Stimulated activated CD4-positive, alpha-beta T cell treated with anti-CD3 and anti-CD28 coated beads, Interleukin-2, amount 100 ng/mL, for 24 hours (primary cell): ENCODE data around the gene MMP21.

Source experiments
- DNase-seq, 2 donors: peaks; one replicate each; pipeline ENCODE4 v3.0.0-alpha.2; 2020

MMP21 gene

DNA sequence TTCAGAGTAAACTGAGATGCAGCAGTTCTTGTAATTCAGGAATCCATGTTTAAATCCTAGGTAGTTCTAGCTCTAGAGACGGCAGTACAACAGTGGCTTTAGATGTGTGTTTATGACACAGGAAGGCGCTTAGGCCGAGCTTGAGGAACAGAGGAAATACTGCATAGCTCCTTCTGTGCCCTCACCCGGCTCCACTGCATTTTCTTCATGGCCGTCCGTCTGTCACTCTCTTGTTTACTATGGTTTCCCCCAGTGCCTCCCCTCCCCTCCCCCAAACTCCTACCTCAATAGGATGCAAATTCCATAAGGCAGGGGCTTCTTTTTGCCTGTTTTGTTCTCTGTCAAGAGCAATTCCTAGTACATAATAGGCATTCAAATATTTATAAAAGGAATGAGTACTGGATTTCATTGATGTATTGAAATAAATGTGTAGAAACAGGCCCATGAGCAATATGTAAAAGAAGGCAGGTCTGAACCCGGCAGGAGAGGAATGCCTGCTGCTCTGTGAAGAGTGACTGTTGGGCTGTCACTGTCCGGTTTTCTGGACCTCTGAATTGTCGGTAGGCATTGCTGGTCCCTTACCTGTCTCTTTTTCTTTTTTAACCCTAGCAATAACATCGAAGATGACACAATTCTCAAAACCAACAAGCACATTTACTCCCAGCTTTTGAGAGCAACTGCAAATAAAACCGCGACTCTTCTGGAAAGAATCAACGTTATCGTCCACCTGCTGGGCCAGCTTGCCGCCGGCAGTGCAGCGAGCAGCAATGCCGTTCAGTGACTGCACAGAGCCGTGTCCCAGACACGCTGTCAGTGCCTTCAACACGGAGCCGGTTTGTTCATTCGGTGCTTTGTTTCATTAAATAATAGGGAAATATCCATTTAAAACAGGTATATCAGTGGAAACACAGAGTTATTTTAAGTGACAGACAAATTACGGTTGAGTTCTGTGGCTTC, 12.7 kb downstream of the MMP21 start:
- no peak for DNase-seq

DNA sequence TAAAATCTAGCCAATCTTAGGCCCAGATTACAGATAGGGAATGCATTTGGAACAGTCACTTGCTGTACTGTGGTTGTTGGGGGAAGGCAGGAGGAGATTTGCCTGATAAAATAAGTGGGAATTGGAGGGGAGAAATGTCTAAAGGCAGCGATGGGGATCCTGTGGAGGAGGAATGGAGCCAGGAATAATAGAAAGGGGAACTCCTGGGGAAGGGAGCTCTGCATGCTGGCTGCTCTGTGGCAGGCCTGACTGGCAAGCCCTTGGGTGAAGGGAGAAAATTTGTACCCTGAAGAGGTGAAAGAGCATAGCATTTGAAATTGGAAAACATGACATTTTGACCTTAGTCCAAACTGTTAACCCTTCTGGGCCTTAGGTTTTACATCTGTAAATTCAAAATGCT, 13.7 kb downstream of the MMP21 start:
- DNase-seq = no peak

DNA sequence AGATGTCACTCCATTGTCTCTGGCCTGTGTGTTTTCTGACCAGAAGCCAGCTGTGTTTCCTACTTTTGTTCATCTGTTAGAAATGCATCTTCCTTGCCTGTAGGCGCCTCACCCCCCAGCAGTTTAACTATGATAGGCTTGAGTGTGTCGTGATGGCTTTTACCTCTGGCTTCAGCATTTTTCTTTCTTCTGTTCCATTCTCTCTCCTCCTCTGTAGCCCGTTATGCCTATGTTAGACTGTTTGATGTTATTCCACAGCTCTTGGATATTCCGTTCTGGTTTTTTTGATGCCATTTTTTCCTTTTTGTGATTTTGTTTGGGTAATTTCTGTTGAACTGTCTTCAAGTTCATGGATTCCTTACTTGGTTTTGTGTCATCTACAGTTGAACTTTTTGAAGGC, 17.9 kb downstream of the MMP21 start:
- no peak for DNase-seq

DNA sequence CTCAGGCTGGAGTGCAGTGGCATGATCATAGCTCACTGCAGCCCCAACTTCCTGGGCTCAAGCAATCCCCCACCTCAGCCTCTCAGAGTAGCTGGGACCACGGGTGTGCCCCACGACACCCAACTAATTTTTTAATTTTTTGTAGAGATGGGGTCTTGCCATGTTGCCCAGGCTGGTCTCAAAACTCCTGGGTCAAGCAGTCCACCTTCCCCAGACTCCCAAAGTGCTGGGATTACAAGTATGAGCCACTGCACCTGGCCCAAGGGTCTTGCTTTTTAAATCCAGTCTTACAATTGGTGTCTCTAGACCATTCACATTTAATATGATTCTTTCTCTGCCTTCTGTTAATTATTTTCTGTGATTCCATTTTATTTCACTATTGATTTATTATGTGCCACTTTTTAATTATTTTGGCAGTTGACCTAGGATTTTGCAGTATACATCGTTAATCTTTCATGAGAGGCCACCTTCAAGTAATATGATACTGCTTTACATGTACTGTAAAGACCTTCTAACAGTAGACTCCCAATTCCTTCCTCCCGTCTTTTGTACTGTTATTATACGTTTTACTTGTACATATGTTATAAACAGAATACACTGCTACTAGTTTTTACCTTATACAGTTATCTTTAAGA, 18.7 kb downstream of the MMP21 start:
- DNase-seq = no peak

DNA sequence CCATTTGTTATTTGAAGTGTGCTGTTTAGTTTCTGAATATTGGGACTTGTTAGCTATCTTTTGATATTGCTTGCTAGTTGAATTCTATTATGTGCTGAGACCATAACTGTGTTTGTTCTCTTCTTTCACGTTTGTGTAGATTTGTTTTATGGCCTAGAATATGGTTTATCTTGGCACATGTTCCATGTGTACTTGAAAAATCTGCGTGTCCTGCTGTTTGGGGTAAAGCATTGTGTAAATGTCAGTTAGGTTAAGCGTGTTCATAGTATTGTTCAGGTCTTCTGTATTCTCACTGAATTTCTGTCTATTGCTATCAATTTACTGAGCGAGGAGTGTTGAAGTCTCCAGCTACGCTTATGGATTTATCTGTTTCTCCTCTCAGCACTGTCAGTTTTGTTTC, 19.4 kb downstream of the MMP21 start:
- DNase-seq = no peak

DNA sequence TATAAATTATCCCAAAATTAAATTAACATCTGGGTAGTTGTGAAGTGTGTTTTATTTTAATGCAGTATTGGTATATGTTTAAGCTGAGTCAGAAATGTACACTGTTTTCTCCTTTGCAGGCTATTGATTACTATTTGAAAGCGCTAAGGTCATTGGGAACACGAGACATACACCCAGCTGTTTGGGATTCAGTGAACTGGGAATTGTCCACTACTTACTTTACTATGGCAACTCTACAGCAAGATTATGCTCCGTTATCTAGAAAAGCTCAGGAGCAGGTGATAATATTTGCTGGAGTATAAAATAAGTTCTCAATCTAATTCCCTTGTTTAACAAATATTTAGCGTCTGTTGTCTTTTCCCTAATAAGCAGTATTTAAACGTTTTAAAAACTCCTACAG, 28.2 kb downstream of the MMP21 start:
- DNase-seq = no peak

DNA sequence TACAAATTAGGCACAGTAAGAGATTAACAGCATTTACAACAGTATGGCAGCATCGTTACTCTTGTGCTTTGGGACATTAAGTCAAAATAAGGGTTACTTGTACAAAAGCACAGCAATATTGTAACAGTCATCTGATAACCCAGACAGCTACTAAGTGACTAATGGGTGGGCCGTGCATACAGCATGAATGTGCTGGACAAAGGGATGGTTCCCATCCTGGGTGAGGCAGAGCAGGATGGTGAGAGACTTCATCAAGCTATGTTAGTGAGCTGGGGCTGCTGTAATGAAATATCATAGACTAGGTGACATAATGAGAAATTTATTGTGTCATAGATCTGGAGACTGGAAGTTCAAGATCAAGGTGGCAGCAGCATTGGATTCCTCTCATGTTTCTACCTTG, 30.7 kb downstream of the MMP21 start:
- DNase-seq = no peak

DNA sequence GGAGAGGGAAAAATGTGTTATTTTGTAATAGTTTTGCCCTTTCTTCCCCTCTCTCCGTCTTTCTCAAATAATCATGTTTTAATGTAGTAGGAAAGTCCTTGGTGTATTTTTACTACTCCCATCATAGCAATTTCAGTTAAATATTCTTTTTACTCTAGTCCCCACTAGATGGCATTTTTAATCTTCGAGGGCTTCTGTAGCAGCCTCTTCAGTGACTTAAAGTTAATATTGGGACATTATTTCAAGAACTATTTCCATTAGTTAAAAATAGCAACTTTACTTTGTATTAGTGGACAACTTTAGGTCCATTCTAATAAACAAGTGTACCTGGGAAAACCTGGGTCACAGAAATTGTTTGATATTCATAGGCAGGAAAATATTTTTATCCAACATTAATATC, 33.2 kb downstream of the MMP21 start:
- DNase-seq = no peak

DNA sequence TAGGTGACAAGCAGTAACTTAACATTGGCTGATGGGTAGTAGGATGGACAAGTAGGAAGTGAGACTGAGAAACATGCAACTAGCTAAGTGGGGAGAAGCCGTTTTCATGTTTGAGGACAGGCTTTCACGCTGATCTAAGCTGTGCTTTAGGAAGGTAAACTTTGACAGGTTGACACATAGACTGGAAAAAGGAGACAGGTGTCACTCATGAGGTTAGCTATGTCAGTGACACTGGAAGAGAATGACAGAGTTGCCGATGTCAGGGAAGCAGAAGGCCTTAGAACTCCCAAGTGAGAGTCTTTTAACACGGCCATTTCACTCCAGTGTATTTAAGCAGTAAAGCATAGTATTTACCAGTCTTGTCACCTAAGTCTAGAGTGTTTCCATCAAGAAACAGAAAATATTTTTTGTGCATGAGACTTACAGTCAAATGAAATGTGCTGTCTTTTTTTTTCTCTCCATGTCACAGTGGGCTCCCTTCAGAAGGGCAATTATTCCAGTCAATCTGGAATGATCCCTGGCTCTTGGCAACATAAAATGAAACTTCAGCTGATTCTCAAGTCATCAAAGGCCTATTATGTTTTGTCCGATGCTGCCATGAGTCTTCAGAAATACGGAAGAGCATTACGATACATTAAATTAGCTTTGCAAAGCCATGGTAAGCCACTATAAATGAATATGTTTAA, 35.5 kb downstream of the MMP21 start:
- DNase-seq = no peak

DNA sequence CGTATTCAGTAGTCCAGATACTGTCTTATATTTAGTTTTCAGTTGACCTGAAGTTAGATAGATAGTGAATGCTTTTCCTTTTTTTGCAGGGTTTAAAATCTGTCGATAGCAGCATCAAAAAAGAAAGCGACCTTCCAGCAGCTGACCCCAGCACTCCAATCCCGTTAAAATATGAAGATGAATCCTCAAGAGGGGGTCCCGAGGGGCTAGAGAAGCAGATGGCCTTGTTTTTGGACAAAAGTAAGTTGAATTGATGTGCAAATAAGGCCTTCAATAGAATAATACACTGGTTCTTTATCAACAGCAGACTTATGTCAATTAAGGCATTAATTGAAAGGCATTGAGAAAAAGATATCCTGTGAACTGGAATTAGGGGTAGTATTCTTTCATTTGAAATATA, 37.4 kb downstream of the MMP21 start:
- DNase-seq = no peak

DNA sequence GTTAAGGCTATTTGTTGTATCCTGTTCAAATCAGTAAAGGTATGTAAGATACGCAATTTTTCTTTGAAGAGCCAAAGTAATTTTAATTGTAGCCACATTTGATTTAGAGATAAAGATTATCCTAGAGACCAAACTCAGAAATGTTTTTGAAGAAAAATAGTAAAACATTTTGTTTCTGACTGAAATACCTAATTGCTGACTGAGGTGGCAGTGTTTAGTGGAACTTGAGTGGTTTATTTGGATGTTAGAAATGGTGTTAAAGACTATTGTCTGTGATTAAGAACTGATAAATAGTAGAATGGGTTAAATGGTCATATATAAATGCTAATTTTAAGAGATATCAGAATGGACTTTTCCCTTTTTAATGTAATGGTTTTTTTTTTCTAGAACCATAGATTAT, 40.8 kb downstream of the MMP21 start:
- no peak for DNase-seq

DNA sequence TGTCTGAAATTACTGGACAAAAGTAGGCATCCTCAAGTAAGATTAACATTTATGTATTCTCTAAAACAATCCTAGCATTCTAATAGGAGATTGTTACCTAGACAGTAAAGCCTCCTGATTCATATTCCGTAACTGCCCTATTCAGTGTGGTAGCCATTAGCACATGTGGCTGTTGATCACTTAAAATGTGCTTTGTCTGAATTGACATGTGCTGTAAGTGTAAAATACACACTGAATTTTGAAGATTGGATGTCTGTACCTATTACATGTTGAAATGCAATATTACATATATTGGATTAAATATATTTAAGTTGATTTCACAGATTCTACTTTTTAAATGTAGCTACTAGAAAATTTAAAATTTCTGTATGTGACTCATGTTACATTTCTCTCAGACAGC, 41.5 kb downstream of the MMP21 start:
- DNase-seq = no peak

DNA sequence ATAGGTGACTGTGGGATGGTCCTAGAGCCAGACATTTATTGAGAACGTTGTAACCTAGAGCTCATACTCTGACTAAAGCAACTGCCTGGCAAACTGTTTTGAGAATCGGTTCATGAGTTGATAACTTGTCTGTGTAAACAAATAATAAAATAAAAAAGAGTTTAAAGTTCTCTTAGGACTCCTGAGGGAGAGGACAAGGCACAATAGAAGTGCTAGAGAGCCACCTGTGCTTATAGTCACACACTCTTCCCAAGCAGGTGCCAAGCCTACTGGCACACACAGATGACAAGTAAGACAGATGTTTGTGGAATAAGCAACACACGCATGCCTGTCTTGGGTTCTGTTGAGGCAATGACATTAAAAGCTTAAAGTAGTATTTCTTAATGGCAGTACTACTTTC, 48.2 kb downstream of the MMP21 start:
- no peak for DNase-seq

DNA sequence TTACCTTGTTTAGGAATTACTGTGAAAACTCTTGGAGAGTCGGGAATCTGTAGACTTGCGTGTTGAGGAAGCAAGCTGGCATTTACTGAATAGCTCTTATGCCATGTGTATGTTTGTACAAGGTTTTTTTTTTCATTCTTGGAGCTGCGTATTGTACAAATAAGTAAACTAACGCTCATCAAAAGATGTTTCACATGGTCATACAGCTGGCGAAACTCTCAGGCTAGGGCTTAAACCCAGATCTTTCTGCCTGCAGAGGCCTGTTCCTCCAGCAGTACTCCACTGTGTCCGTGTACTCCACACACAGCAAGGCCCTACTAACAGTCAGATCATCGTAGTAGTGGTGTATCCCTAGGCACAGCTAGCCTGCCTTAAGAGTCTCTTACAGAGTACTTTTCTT, 48.7 kb downstream of the MMP21 start:
- no peak for DNase-seq

DNA sequence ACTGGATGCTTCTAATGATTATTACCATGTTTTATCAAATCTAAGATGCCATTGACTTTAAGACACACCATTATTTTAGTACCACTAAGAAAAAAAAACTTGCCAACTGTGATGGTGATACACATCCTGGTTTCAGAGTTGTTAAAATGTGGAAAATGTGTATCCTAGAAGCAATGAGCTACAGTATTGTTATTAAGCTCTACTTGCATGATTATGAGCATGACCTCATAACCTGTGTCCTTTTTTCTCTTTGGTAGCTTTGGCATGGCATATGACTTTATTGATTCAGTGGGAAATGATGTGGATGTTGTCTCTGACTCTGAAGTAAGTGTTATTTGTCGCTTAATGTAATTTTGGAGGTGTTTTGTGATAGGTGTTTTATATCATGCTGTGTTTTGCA, 52.8 kb downstream of the MMP21 start:
- DNase-seq = no peak

DNA sequence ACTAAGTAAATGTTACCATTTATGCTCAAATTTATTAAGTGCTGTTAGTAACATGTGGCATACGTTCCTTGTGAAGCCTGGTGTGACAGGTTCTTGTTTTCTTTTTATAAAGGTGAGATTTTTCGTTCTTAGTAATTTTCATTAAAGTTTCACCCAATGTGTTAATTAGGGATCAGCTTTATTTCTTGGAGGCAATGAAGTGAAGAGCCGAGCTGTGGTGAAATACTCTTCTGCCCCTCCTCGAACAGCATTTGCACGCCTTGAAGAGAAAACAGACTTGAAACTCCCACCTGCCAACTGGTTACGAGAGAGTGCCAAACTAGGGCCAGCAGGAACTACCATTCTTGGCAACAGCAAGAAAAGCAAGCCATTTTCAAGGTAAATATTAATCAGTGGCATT, 54.6 kb downstream of the MMP21 start:
- no peak for DNase-seq

DNA sequence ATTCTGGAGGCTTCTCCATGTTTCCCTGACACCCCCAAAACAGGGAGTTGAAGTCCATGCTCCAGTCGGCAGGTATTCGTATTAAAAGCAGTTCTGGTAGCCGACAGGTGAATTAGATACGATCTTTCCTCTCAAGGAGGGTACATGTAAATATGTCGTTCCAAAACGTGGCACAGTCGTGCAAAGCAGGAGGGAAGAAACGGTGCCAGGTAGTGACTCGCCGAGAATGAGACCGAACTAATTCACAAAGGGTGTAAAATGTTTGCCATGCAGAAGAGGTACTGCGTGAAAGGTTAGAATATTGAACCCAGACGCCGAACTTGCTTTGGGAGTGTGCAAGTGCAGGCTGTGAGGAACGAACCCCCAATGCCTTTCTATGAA, 55.6 kb downstream of the MMP21 start:
- DNase-seq = no peak

DNA sequence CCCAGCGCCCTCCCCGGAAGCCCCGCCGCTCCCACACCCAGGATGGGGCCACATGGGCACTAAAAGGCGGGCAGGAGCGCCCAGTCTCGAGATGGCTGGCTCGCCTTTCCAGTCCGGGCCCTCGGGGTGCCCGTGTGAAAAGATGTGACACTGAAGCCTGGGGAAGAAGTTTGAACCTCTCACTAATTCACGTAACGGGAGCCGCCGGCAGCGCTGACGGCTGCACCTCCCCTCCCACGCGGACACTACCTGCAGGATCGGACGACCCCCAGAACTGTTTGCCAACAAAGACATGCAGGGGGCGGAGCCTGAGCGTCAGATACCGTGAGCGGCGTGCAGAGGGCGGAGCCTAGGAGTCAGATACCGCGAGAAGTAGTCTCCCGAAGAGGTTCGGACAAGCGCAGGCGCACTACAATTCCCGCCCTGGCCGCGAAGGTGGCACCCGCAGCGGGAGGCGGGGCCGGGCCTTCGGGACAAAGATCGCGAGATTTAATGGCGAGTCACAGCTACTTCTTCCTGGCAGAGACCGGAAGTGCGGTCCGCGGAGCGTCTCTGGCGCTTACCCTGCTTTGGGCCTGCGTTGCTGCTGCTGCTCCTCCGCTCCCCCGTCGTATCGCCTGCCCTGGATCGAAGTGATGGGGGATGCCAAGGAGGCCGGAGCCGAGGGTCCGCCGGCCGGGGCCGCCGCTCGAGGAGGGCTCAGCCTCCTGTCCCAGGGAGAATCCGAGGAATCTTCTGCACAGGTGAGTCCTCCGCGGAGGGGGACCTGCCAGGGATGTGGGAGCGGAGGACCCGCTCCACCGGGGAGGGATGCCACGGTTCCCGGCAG, 56.2 kb downstream of the MMP21 start, which contains the start of gene EDRF1:
EDRF1 (plus strand) TSS at position 537 of the 829 bp plus-strand sequence; CDS start at position 636, 99 bp downstream.
- peak; percentile 98 to 99 for DNase-seq
